IMR-90 (cell line): ENCODE measurements around the gene TAGAP. TPM values are rescaled to one million over a fixed set of nuclear protein-coding genes. Genes with fewer than 3 reads are reported as not detected.

Experiments used
- ATAC-seq: fragments of 200-7000 bp; cut with Tn5 transposase; 2 replicates; pipeline ENCODE4 v1.9.1; 2020; ENCODE audit warnings: low read depth, mild to moderate bottlenecking, moderate library complexity
- BruUV-seq: library from RNA; stranded (reverse); fragments of 400-500 nt; replicated peaks from 2 replicates; lab custom pipeline; 2021; lab: Mats Ljungman, UMichigan
- CTCF ChIA-PET: fragments of 300-600 bp; formaldehyde crosslinking; extraction: SDS; loops from one replicate; lab custom pipeline; 2021; ENCODE audit warnings: antibody characterized with exemption; lab: Yijun Ruan, JAX
- POLR2A ChIA-PET: fragments of 300-600 bp; sonication (Branson Sonifier 250); formaldehyde crosslinking; loops from one replicate; lab custom pipeline; 2022; ENCODE audit warnings: antibody characterized with exemption; ENCODE audit not compliant: unreplicated experiment; lab: Charles Lee
- DNase-seq: peaks from one replicate; pipeline ENCODE4 v3.0.0; 2013
- H2AFZ ChIP-seq: replicated peaks from 2 replicates; pipeline ENCODE3; 2013; ENCODE audit warnings: low read length, mild to moderate bottlenecking; ENCODE audit not compliant: poor library complexity
- H2AK5ac ChIP-seq: 2 replicates; pipeline ENCODE4 v1.6.1; 2013; ENCODE audit warnings: low read depth, low read length, inconsistent platforms
- H2AK9ac ChIP-seq: replicated peaks from 2 replicates; pipeline ENCODE3; 2013; ENCODE audit warnings: mild to moderate bottlenecking, low read depth, low read length, moderate library complexity; ENCODE audit not compliant: poor library complexity
- H2BK120ac ChIP-seq: 2 replicates; pipeline ENCODE4 v1.6.1; 2013; ENCODE audit warnings: low read depth, low read length, inconsistent platforms
- H2BK15ac ChIP-seq: 3 replicates; pipeline ENCODE4 v1.6.1; 2013; ENCODE audit warnings: low read depth, low read length, inconsistent platforms
- H2BK20ac ChIP-seq: 2 replicates; pipeline ENCODE4 v1.6.1; 2013; ENCODE audit warnings: low read depth, mild to moderate bottlenecking, inconsistent platforms, low read length, moderate library complexity
- H2BK5ac ChIP-seq: 2 replicates; pipeline ENCODE4 v1.6.1; 2013; ENCODE audit warnings: mild to moderate bottlenecking, low read depth, low read length, inconsistent platforms; ENCODE audit not compliant: poor library complexity, severe bottlenecking
- H3K14ac ChIP-seq: replicated peaks from 2 replicates; pipeline ENCODE4 v1.6.1; 2013; ENCODE audit warnings: low read depth, low read length, inconsistent platforms
- H3K18ac ChIP-seq: 2 replicates; pipeline ENCODE4 v1.6.1; 2013; ENCODE audit warnings: low read depth, low read length, control low read depth
- H3K23ac ChIP-seq: 2 replicates; pipeline ENCODE4 v1.6.1; 2013; ENCODE audit warnings: low read depth, low read length, inconsistent platforms
- H3K27ac ChIP-seq: 2 replicates; pipeline ENCODE4 v1.5.1; 2013; ENCODE audit warnings: mild to moderate bottlenecking, control low read depth, low read length; ENCODE audit not compliant: insufficient read depth
- H3K27me3 ChIP-seq: 2 replicates; pipeline ENCODE4 v1.6.1; 2013; ENCODE audit warnings: low read length; ENCODE audit not compliant: control insufficient read depth, insufficient read depth
- H3K36me3 ChIP-seq: 2 replicates; pipeline ENCODE4 v1.6.1; 2013; ENCODE audit warnings: low read length, mixed read lengths; ENCODE audit not compliant: control insufficient read depth, insufficient read depth
- H3K4ac ChIP-seq: 2 replicates; pipeline ENCODE4 v1.6.1; 2013; ENCODE audit warnings: low read depth, low read length, inconsistent platforms
- H3K4me1 ChIP-seq: 2 replicates; pipeline ENCODE4 v1.6.1; 2013; ENCODE audit warnings: low read length, mixed read lengths; ENCODE audit not compliant: control insufficient read depth, insufficient read depth
- H3K4me2 ChIP-seq: 2 replicates; pipeline ENCODE4 v1.6.1; 2013; ENCODE audit warnings: low read depth, mild to moderate bottlenecking, control low read depth, low read length, moderate library complexity
- H3K4me3 ChIP-seq: 2 replicates; pipeline ENCODE4 v1.5.1; 2013; ENCODE audit warnings: low read depth, mild to moderate bottlenecking, control low read depth, low read length, moderate library complexity; ENCODE audit not compliant: insufficient read depth
- H3K56ac ChIP-seq: 2 replicates; pipeline ENCODE4 v1.6.1; 2013; ENCODE audit warnings: low read length, inconsistent platforms; ENCODE audit not compliant: insufficient read depth; ENCODE audit errors: extremely low read depth
- H3K79me1 ChIP-seq, 2 experiments: 2 replicates each; pipeline ENCODE4 v1.6.1; 2013; ENCODE audit warnings: low read length in 2 of 2, inconsistent platforms in 1 of 2, low read depth in 1 of 2
- H3K9ac ChIP-seq: 2 replicates; pipeline ENCODE4 v1.6.1; 2013; ENCODE audit warnings: low read depth, low read length, control low read depth
- H3K9me1 ChIP-seq: 2 replicates; pipeline ENCODE4 v1.6.1; 2013; ENCODE audit warnings: low read length, inconsistent platforms; ENCODE audit not compliant: insufficient read depth
- H3K9me3 ChIP-seq: 2 replicates; pipeline ENCODE4 v1.6.1; 2013; ENCODE audit warnings: low read length; ENCODE audit not compliant: control insufficient read depth, insufficient read depth
- H4K20me1 ChIP-seq: 2 replicates; pipeline ENCODE4 v1.6.1; 2013; ENCODE audit warnings: low read length, inconsistent platforms; ENCODE audit not compliant: insufficient read depth
- H4K5ac ChIP-seq: 2 replicates; pipeline ENCODE4 v1.6.1; 2013; ENCODE audit warnings: mild to moderate bottlenecking, low read depth, low read length, control low read depth
- H4K8ac ChIP-seq, 2 experiments: 2 replicates each; pipeline ENCODE4 v1.6.1; 2013; ENCODE audit warnings: low read depth in 2 of 2, low read length in 2 of 2, control low read depth in 1 of 2, inconsistent platforms in 1 of 2
- H4K91ac ChIP-seq: 2 replicates; pipeline ENCODE4 v1.6.1; 2013; ENCODE audit warnings: low read depth, low read length, inconsistent platforms; ENCODE audit not compliant: insufficient read depth
- BHLHE40 ChIP-seq: fragments of 150-350 bp; IDR thresholded peaks from 2 replicates; pipeline ENCODE4 v1.6.1; 2016; ENCODE audit warnings: mild to moderate bottlenecking, low read depth, low read length
- CEBPB ChIP-seq: IDR thresholded peaks from 2 replicates; pipeline ENCODE4 v1.6.1; 2012; ENCODE audit warnings: low read depth, low read length, improper control_type of control experiment
- CHD1 ChIP-seq: IDR thresholded peaks from 2 replicates; pipeline ENCODE4 v1.6.1; 2012; ENCODE audit warnings: low read depth, low read length, improper control_type of control experiment
- FOS ChIP-seq: fragments of 150-350 bp; IDR thresholded peaks from 2 replicates; pipeline ENCODE4 v1.6.1; 2016; ENCODE audit warnings: low read depth, low read length
- MAFK ChIP-seq: IDR thresholded peaks from 2 replicates; pipeline ENCODE4 v1.6.1; 2012; ENCODE audit warnings: low read depth, low read length, improper control_type of control experiment
- MAZ ChIP-seq: IDR thresholded peaks from 2 replicates; pipeline ENCODE4 v1.6.1; 2012; ENCODE audit warnings: low read depth, mild to moderate bottlenecking, low read length, improper control_type of control experiment, moderate library complexity, borderline replicate concordance
- MXI1 ChIP-seq: IDR thresholded peaks from 2 replicates; pipeline ENCODE4 v1.6.1; 2012; ENCODE audit warnings: low read depth, mild to moderate bottlenecking, low read length, moderate library complexity, borderline replicate concordance
- NFE2L2 ChIP-seq: fragments of 150-350 bp; IDR thresholded peaks from 2 replicates; pipeline ENCODE4 v1.6.1; 2016; ENCODE audit warnings: low read depth, mild to moderate bottlenecking, low read length
- POLR2A ChIP-seq: IDR thresholded peaks from 2 replicates; pipeline ENCODE4 v1.6.1; 2012; ENCODE audit warnings: mild to moderate bottlenecking, low read depth, low read length
- RAD21 ChIP-seq: IDR thresholded peaks from 2 replicates; pipeline ENCODE4 v1.6.1; 2012; ENCODE audit warnings: low read length, improper control_type of control experiment
- RCOR1 ChIP-seq: IDR thresholded peaks from 2 replicates; pipeline ENCODE4 v1.6.1; 2012; ENCODE audit warnings: mild to moderate bottlenecking, low read length, improper control_type of control experiment; ENCODE audit not compliant: insufficient replicate concordance
- RFX5 ChIP-seq: IDR thresholded peaks from 2 replicates; pipeline ENCODE4 v1.8.0; 2012; ENCODE audit warnings: low read depth, mild to moderate bottlenecking, low read length, moderate library complexity
- SMC3 ChIP-seq: fragments of 150-350 bp; IDR thresholded peaks from 2 replicates; pipeline ENCODE4 v1.6.1; 2016; ENCODE audit warnings: low read depth, mild to moderate bottlenecking, antibody characterized with exemption, low read length, moderate library complexity
- USF2 ChIP-seq: fragments of 150-350 bp; IDR thresholded peaks from 2 replicates; pipeline ENCODE4 v1.6.1; 2017; ENCODE audit warnings: mild to moderate bottlenecking, antibody characterized with exemption, low read length, low read depth
- WGBS, 2 experiments: methylation state at CpG; one replicate each; pipeline versions ENCODE4 v1.1.5 to v1.1.7; 2013; ENCODE audit warnings: missing lambda C conversion rate in 2 of 2; ENCODE audit not compliant: insufficient read length in 1 of 2; ENCODE audit errors: extremely low coverage in 2 of 2; 5-methylcytosine and 5-hydroxymethylcytosine counted together
- dilution Hi-C: fragments of 300-500 bp; cut with HindIII; formaldehyde crosslinking; loops from one replicate; pipeline ENCODE4 v1.14.3; 2018; ENCODE audit warnings: low sequenced_read_pairs; ENCODE audit not compliant: unreplicated experiment
- in situ Hi-C: fragments of 300-500 bp; cut with MboI; formaldehyde crosslinking; loops from 3 replicates; pipeline ENCODE4 v1.14.3; 2019; ENCODE audit warnings: low sequenced_read_pairs, inconsistent platforms, mixed read lengths
- intact Hi-C: fragments of 100-400 bp; cut with micrococcal nuclease; formaldehyde crosslinking; loops from 2 replicates; pipeline ENCODE4 v1.10.0; 2022
- polyA plus RNA-seq, 3 experiments: library from polyadenylated mRNA; depleted of rRNA; stranded (reverse); fragments of >200 nt; gene quantifications; 2 replicates each; pipeline ENCODE4 v1.2.3, GENCODE V29; 2012; ENCODE audit warnings: low replicate concordance in 1 of 3
- total RNA-seq: library from RNA; depleted of rRNA; stranded (reverse); fragments of >200 nt; gene quantifications from 2 replicates; pipeline ENCODE4 v1.2.3, GENCODE V29; 2012
- TF ChIP-seq, protein P1 (sequence below): conservative IDR thresholded peaks from 2 replicates; pipeline ENCODE4 v1.5.1; 2012; ENCODE audit warnings: mild to moderate bottlenecking, low read depth, low read length, improper control_type of control experiment

The TAGAP gene
- total and polyA plus RNA-seq, 2 of the 4 experiments (the other 2 are of a cell fraction): not detected

DNA sequence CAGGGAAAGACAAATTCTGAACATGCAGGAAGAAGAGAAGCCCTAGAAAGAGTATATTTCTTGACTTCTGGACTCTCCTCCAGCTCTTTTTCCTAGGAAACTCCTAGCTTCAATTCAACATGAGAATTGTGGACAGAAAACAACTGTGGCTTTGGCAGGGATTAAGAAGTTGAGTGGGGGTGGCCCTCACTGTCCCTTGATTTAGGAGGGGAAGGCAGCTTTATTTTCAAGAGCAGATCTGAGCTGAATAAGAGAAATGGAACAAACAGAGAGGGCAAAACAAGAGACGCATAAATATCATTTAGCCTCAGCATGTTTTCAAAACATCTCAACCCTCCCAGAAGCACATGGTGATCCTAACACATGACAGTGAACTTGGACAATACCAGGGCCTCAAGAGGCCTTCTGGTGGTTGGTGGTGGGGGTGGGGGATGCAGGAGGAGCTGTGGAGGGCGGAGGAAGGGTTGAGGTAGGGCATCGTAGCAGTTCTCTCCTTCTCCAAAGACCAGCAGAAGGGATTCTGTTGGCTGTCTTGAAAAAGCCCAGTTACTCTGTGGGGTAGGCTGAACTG lies 21.1 kb upstream of the TAGAP start:
- Histone ChIP-seq H3K27ac (no peak overlapping the region), H2AFZ (no peak overlapping the region), H3K9me1 (no peaks in the 10 kb centered on the region), H2BK15ac (no peak overlapping the region), H3K4me3 (no peak overlapping the region), H3K79me1 (no peaks in the 10 kb centered on the region), H2BK20ac (no peak overlapping the region), H3K4ac (no peak overlapping the region), H4K5ac (no peak overlapping the region), H4K8ac (no peak overlapping the region), H2AK5ac (no peak overlapping the region), H3K56ac (no peak overlapping the region), H3K23ac (no peak overlapping the region), H3K4me1 (no peaks in the 10 kb centered on the region), H2BK120ac (no peak overlapping the region), H3K18ac (no peak overlapping the region), H4K91ac (no peak overlapping the region), H3K14ac (no peak overlapping the region), H3K4me2 (no peak overlapping the region), H4K20me1 (no peaks in the 10 kb centered on the region), H3K36me3 (no peaks in the 10 kb centered on the region), H3K9me3 (no peaks in the 10 kb centered on the region; the same call in 1 of the 2 replicates), H2BK5ac (no peak overlapping the region), H2AK9ac (no peak overlapping the region), H3K27me3 (peaks cover 44% of the 10 kb centered on the region), H3K9ac (no peak overlapping the region)
- WGBS, 2 experiments: no CpG with 5 or more reads among the region's 3 CpGs
- ChIA-PET CTCF (interaction anchor here (0.6 kb wide), 1 partner anchor 42 kb away, joined by 3 read pairs; no protein-coding TSS in a partner anchor), POLR2A (no interaction called here)
- TF ChIP-seq BHLHE40 (no peak), RCOR1 (no peak), USF2 (no peak), SMC3 (no peak), MAFK (no peak), CHD1 (no peak), FOS (no peak), POLR2A (no peak), MAZ (no peak), MXI1 (no peak), RAD21 (no peak), CEBPB (no peak), RFX5 (no peak), NFE2L2 (no peak)
- TF ChIP-seq, protein P1, sequence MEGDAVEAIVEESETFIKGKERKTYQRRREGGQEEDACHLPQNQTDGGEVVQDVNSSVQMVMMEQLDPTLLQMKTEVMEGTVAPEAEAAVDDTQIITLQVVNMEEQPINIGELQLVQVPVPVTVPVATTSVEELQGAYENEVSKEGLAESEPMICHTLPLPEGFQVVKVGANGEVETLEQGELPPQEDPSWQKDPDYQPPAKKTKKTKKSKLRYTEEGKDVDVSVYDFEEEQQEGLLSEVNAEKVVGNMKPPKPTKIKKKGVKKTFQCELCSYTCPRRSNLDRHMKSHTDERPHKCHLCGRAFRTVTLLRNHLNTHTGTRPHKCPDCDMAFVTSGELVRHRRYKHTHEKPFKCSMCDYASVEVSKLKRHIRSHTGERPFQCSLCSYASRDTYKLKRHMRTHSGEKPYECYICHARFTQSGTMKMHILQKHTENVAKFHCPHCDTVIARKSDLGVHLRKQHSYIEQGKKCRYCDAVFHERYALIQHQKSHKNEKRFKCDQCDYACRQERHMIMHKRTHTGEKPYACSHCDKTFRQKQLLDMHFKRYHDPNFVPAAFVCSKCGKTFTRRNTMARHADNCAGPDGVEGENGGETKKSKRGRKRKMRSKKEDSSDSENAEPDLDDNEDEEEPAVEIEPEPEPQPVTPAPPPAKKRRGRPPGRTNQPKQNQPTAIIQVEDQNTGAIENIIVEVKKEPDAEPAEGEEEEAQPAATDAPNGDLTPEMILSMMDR: no peak
- in situ Hi-C loops: no loop called here
- BruUV-seq: no TSS peak
- dilution Hi-C loops: no loop called here
- ATAC-seq: no peak
- no peak for DNase-seq
- intact Hi-C loops: no loop called here
